HG03575 (cell line): ENCODE data around the gene NDN.

Source experiments
- ATAC-seq: cut with Tn5 transposase; IDR thresholded peaks from one replicate; pipeline ENCODE4 v1.9.1; 2021; ENCODE audit not compliant: unreplicated experiment, insufficient number of reproducible peaks, low FRiP score; ENCODE audit errors: extremely low read depth

The NDN gene

DNA sequence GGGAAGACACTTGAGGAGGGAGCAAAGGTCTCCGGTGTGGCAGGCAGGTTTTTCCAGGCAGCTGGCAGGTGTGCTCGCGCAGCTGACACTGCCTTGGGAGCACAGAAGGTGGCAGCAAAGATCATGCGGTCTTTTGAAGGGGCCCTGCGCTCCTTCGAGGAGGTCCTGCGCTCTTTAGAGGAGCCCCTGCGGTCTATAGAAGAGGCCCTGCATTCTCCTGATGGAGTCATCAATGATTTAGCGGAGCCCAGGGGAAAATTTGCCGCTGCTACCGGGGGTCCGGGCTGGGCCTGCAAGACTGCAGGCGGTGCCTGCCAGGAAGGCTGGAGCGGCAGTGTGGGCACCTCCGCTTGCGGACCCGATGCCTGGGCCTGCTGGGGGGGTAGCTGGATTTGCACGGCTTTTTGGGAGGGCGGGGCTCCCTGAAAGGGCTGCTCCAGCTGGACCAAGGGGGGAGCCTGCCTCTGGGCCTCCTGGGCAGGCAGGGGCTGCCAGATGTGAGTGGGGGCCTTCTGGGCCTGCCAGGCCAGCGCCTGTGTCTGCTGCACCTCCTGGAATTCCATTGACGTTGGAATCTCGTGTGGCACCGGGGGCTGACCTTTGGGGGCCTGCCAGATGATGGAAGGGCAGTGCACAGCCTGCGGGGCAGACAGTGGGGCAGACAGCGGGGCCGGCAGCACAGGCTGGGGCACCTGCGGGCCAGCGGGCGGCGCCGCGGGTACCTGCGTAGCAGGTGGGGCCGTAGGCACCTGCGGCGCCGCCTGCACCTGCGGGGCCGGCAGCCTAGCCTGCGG, 41.5 kb downstream of the NDN start:
- ATAC-seq, result no peak

GRCh38 chr15:23644829-23645228, 42.3 kb downstream of the NDN start:
- no peak for ATAC-seq

- no peak for ATAC-seq
Measured at GRCh38 chr15:23642413-23643044, 44.6 kb downstream of the NDN start.
